ENCODE data around the gene OSR1. TPM values are rescaled to one million over a fixed set of nuclear protein-coding genes. Genes with fewer than 3 reads are reported as not detected.
A peak's percentile ranks its signal among the peaks of the same experiment; 100 is the strongest.

OSR1 gene
- total and polyA plus RNA-seq, 10 of the 15 experiments (the other 5 are each of a cell fraction or from before 2014, with no cell fraction given) = not detected

DNA sequence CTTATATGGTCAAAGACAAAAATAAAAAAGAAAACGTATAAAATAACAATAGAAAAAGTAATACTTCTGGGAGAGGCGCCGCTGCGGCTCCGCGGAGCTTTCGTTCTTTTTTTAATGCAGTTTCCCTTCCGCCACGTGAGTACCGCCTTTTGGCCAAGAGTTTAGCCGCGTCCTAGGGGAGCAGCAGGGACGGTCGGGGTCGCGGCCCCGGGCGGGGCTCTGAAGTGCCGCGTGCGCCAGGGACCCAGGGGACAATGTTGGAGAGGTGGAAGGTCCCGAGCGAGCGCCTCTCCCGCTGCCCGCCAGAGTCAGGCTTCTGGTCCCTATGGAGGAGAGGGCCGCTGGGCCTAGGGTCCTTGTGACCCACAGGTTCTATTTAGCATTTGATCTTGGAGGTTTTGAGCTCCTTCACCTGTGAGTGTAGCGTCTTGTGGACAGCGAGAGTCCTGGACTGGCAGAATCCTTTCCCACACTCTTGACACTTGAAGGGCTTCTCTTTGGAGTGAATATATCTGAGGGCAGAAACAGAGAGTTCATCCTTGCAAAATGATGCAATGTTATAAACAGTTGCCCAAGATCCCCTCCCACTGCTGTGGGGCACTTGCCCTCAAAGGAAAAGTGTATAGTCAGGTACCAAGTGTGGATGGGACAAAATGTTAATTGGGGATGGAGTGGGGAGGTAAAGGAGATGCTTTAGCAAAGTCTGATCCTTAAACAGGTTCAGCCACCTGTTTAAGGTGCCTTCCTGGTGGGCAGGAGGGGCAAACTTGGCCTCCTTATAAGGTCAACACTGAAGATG, 6.3 kb downstream of the OSR1 start:
- intact Hi-C loops (cut with micrococcal nuclease; ENCODE audit: unreplicated experiment) (no loop called here), in situ Hi-C loops (cut with MboI) (loop anchor here (5.0 kb wide), 1 partner anchor 510 kb away; no protein-coding TSS in a partner anchor)
- DNase-seq (ENCODE audit: low read depth, low spot score) (no peak), ATAC-seq (no peak), FAIRE-seq (no peak)
- CTCF ChIA-PET = no interaction called here
- Histone ChIP-seq H3K36me3 (ENCODE audit: control insufficient read depth in 2 of 2, insufficient read depth in 2 of 2, low read length in 1 of 2) (no peaks in the 10 kb centered on the region), H3K9me3 (replicated peaks; ENCODE audit: control insufficient read depth, insufficient read depth, low read length) (no peaks in the 10 kb centered on the region), H3K4me2 (ENCODE audit: control insufficient read depth, insufficient read depth) (peak overlapping the region; percentile 66; the same call in 1 of the 2 replicates), H3K4me1 (ENCODE audit: control insufficient read depth, insufficient read depth, low read length) (no peaks in the 10 kb centered on the region), H3K9ac (ENCODE audit: control insufficient read depth, insufficient read depth, low read length) (no peak overlapping the region), H3K4me3 (no peak overlapping the region), H3K79me2 (ENCODE audit: control insufficient read depth, insufficient read depth, low read length) (peaks cover 7% of the 10 kb centered on the region), H3K27ac (ENCODE audit: control insufficient read depth, insufficient read depth) (no peak overlapping the region), H2AFZ (ENCODE audit: control insufficient read depth, low read depth, low read length) (no peak overlapping the region), H3K27me3 (replicated peaks in 1 of 2; ENCODE audit: control insufficient read depth in 2 of 2, insufficient read depth in 2 of 2, low read length in 1 of 2) (peaks cover 15 to 19% of the 10 kb centered on the region in 2 experiments), H4K20me1 (ENCODE audit: control insufficient read depth, insufficient read depth) (no peaks in the 10 kb centered on the region)
- SMC1A ChIA-PET (ENCODE audit: uncharacterized antibody, unreplicated experiment) = no interaction called here
- BruUV-seq (replicated peaks) = no TSS peak
- POLR2A ChIA-PET = no interaction called here
- TF ChIP-seq SUZ12 (IDR thresholded peaks at IDR 0.05; ENCODE audit: unreplicated experiment) (peak; percentile 49), ASH2L (IDR thresholded peaks at IDR 0.05; ENCODE audit: borderline replicate concordance, low read depth) (no peak), BHLHE40 (IDR thresholded peaks at IDR 0.05; ENCODE audit: borderline replicate concordance in 1 of 2, low read depth in 2 of 2, low read length in 1 of 2) (peak in 1 of 2 experiments; percentile 25; a peak in 2 of 4 replicates)
- 11% methylated on average over 29 of the region's 29 CpGs for WGBS (ENCODE audit: insufficient coverage, insufficient replicate concordance, low lambda C conversion rate, missing lambda C conversion rate)
- RAD21 ChIA-PET (ENCODE audit: unreplicated experiment) = no interaction called here

DNA sequence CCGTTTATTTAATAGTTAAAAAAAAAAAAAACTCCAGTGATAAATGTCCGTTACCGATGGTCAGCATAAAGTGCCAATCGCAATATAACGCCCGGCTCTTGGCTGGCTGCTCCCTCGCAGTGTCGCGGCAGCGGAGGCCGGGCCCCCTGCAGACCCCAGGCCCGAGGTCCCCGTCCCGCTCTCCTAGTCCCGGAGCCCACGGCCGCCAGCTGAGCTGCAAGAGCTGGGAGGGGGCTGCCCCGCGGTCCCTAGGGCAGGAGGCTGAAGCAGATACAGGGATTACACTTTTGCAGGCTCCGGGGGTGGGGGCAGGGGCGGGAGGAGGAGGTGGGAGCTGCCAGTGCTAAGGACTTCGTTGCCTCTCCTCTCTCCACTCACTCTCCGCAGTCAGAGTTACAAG, 6.9 kb downstream of the OSR1 start:
- RAD21 ChIA-PET (ENCODE audit: unreplicated experiment) = no interaction called here
- no TSS peak for BruUV-seq (replicated peaks)
- no peak overlapping the region for H3K4me3 ChIP-seq

More for the DNA sequence above, 6.9 kb downstream of the OSR1 start:
- DNase-seq (ENCODE audit: low read depth, low spot score) (no peak), FAIRE-seq (no peak), ATAC-seq (no peak)
- intact Hi-C loops (cut with micrococcal nuclease; ENCODE audit: unreplicated experiment) (no loop called here), in situ Hi-C loops (cut with MboI) (loop anchor here (5.0 kb wide), 1 partner anchor 511 kb away; no protein-coding TSS in a partner anchor)
- no peak overlapping the region for H2AFZ ChIP-seq (ENCODE audit: control insufficient read depth, low read depth, low read length)
- ChIA-PET SMC1A (ENCODE audit: uncharacterized antibody, unreplicated experiment) (no interaction called here), CTCF (no interaction called here), POLR2A (no interaction called here)
- H3K9ac ChIP-seq (ENCODE audit: control insufficient read depth, insufficient read depth, low read length) = no peak overlapping the region
- 42% methylated on average over 19 of the region's 23 CpGs for WGBS (ENCODE audit: insufficient coverage, insufficient replicate concordance, low lambda C conversion rate, missing lambda C conversion rate)
- H4K20me1 ChIP-seq (ENCODE audit: control insufficient read depth, insufficient read depth) = no peaks in the 10 kb centered on the region
- peaks cover 6% of the 10 kb centered on the region for H3K4me1 ChIP-seq (ENCODE audit: control insufficient read depth, insufficient read depth, low read length)
- no peaks in the 10 kb centered on the region for H3K36me3 ChIP-seq (ENCODE audit: control insufficient read depth in 2 of 2, insufficient read depth in 2 of 2, low read length in 1 of 2)
- peaks cover 13% of the 10 kb centered on the region for H3K79me2 ChIP-seq (ENCODE audit: control insufficient read depth, insufficient read depth, low read length)
- TF ChIP-seq SIN3A (IDR thresholded peaks at IDR 0.05; ENCODE audit: low read depth, low read length) (no peak), RAD51 (IDR thresholded peaks at IDR 0.05) (no peak), LARP7 (IDR thresholded peaks at IDR 0.05) (no peak)
- TF ChIP-seq, protein P1, sequence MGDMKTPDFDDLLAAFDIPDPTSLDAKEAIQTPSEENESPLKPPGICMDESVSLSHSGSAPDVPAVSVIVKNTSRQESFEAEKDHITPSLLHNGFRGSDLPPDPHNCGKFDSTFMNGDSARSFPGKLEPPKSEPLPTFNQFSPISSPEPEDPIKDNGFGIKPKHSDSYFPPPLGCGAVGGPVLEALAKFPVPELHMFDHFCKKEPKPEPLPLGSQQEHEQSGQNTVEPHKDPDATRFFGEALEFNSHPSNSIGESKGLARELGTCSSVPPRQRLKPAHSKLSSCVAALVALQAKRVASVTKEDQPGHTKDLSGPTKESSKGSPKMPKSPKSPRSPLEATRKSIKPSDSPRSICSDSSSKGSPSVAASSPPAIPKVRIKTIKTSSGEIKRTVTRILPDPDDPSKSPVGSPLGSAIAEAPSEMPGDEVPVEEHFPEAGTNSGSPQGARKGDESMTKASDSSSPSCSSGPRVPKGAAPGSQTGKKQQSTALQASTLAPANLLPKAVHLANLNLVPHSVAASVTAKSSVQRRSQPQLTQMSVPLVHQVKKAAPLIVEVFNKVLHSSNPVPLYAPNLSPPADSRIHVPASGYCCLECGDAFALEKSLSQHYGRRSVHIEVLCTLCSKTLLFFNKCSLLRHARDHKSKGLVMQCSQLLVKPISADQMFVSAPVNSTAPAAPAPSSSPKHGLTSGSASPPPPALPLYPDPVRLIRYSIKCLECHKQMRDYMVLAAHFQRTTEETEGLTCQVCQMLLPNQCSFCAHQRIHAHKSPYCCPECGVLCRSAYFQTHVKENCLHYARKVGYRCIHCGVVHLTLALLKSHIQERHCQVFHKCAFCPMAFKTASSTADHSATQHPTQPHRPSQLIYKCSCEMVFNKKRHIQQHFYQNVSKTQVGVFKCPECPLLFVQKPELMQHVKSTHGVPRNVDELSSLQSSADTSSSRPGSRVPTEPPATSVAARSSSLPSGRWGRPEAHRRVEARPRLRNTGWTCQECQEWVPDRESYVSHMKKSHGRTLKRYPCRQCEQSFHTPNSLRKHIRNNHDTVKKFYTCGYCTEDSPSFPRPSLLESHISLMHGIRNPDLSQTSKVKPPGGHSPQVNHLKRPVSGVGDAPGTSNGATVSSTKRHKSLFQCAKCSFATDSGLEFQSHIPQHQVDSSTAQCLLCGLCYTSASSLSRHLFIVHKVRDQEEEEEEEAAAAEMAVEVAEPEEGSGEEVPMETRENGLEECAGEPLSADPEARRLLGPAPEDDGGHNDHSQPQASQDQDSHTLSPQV (IDR thresholded peaks at IDR 0.05) = no peak
- TF ChIP-seq, protein P2, sequence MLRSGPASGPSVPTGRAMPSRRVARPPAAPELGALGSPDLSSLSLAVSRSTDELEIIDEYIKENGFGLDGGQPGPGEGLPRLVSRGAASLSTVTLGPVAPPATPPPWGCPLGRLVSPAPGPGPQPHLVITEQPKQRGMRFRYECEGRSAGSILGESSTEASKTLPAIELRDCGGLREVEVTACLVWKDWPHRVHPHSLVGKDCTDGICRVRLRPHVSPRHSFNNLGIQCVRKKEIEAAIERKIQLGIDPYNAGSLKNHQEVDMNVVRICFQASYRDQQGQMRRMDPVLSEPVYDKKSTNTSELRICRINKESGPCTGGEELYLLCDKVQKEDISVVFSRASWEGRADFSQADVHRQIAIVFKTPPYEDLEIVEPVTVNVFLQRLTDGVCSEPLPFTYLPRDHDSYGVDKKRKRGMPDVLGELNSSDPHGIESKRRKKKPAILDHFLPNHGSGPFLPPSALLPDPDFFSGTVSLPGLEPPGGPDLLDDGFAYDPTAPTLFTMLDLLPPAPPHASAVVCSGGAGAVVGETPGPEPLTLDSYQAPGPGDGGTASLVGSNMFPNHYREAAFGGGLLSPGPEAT (IDR thresholded peaks at IDR 0.05; ENCODE audit: low read depth) = no peak
- H3K9me3 ChIP-seq (replicated peaks; ENCODE audit: control insufficient read depth, insufficient read depth, low read length) = no peaks in the 10 kb centered on the region
- H3K4me2 ChIP-seq (ENCODE audit: control insufficient read depth, insufficient read depth) = peak overlapping the region; percentile 22; the same call in 1 of the 2 replicates
- H3K27ac ChIP-seq (ENCODE audit: control insufficient read depth, insufficient read depth) = no peak overlapping the region
- peaks cover 15 to 17% of the 10 kb centered on the region in 2 experiments for H3K27me3 ChIP-seq (replicated peaks in 1 of 2; ENCODE audit: control insufficient read depth in 2 of 2, insufficient read depth in 2 of 2, low read length in 1 of 2)
